HepG2 (cell line): Measurements from ENCODE around the gene TEKT2. TPM values are rescaled to one million over a fixed set of nuclear protein-coding genes. Genes with fewer than 3 reads are reported as not detected.

ENCODE experiments used
- NONO ChIP-seq, 2 experiments: fragments of 450-650 bp in 1 of 2; sonication (generic) in 1 of 2; formaldehyde crosslinking in 1 of 2; IDR thresholded peaks in 1 of 2; conservative IDR thresholded peaks in 1 of 2; 2 replicates each; pipeline versions ENCODE4 v1.6.1 to v1.8.0; 2017 to 2022; ENCODE audit warnings: mild to moderate bottlenecking in 1 of 2, missing genetic modification reagents in 1 of 2, moderate library complexity in 1 of 2
- RNF219 ChIP-seq: sonication (generic); formaldehyde crosslinking; IDR thresholded peaks from 2 replicates; pipeline ENCODE4 v1.5.0; 2020; ENCODE audit warnings: mild to moderate bottlenecking, missing genetic modification reagents
- SRSF9 ChIP-seq: fragments of 200-400 bp; formaldehyde crosslinking; IDR thresholded peaks from 2 replicates; pipeline ENCODE4 v1.6.1; 2018; ENCODE audit warnings: borderline replicate concordance, mild to moderate bottlenecking, low read depth, low read length; ENCODE audit not compliant: insufficient read depth, poor library complexity, severe bottlenecking
- TP53 ChIP-seq: sonication (generic); formaldehyde crosslinking; conservative IDR thresholded peaks from 2 replicates; pipeline ENCODE4 v1.4.0; 2020; ENCODE audit warnings: missing genetic modification reagents
- YY1 ChIP-seq: IDR thresholded peaks from 2 replicates; pipeline ENCODE4 v1.6.1; 2011; ENCODE audit warnings: low read length, low read depth, moderate library complexity, mild to moderate bottlenecking; ENCODE audit not compliant: insufficient read depth, insufficient replicate concordance
- ZBTB46 ChIP-seq: sonication (generic); formaldehyde crosslinking; IDR thresholded peaks from 2 replicates; pipeline ENCODE4 v1.4.0; 2020; ENCODE audit warnings: mild to moderate bottlenecking, missing genetic modification reagents, borderline replicate concordance
- ZNF205 ChIP-seq: IDR thresholded peaks from 2 replicates; pipeline ENCODE4 v1.6.1; 2018; ENCODE audit warnings: missing biosample characterization, missing genetic modification reagents
- ZNF383 ChIP-seq: sonication (generic); formaldehyde crosslinking; IDR thresholded peaks from 2 replicates; pipeline ENCODE4 v1.4.0; 2020; ENCODE audit warnings: missing genetic modification reagents, mild to moderate bottlenecking, borderline replicate concordance
- ZNF460 ChIP-seq: sonication (generic); formaldehyde crosslinking; IDR thresholded peaks from 2 replicates; pipeline ENCODE4 v1.5.1; 2020; ENCODE audit warnings: missing genetic modification reagents, mild to moderate bottlenecking, borderline replicate concordance
- ZNF710 ChIP-seq: sonication (generic); formaldehyde crosslinking; IDR thresholded peaks from 2 replicates; pipeline ENCODE4 v1.5.0; 2020; ENCODE audit warnings: mild to moderate bottlenecking, missing genetic modification reagents, borderline replicate concordance
- ZNF839 ChIP-seq: sonication (generic); formaldehyde crosslinking; IDR thresholded peaks from 2 replicates; pipeline ENCODE4 v1.4.0; 2020; ENCODE audit warnings: missing genetic modification reagents, mild to moderate bottlenecking, borderline replicate concordance
- polyA plus RNA-seq, 8 experiments: library from polyadenylated mRNA; depleted of rRNA in 3 of 8; stranded (reverse) in 7 of 8; unstranded in 1 of 8; fragments of >200 nt; fragmentation: Illumina TruSeq in 4 of 8; extraction: Trizol in 4 of 8; gene quantifications; 2 replicates each; pipeline versions ENCODE4 v1.2.1 to v1.2.3, GENCODE V29; 2011 to 2016; ENCODE audit warnings: low read depth in 4 of 8, missing spikeins in 1 of 8, mixed read lengths in 1 of 8; ENCODE audit not compliant: insufficient read depth in 1 of 8
- total RNA-seq, 5 experiments: library from RNA; depleted of rRNA; stranded (reverse); fragments of >200 nt; fragmentation: Illumina TruSeq; extraction: Trizol; gene quantifications; 2 replicates each; pipeline ENCODE4 v1.2.3, GENCODE V29; 2016; ENCODE audit warnings: low read depth in 1 of 5
- TF ChIP-seq, protein P1 (sequence below), 2 experiments: sonication (generic) in 1 of 2; formaldehyde crosslinking in 1 of 2; IDR thresholded peaks; 2 replicates each; pipeline versions ENCODE4 v1.4.0 to v1.6.1; 2016 to 2020; ENCODE audit warnings: borderline replicate concordance in 1 of 2, low read depth in 1 of 2, mild to moderate bottlenecking in 1 of 2, missing genetic modification reagents in 1 of 2
- TF ChIP-seq, protein P2 (sequence below): sonication (generic); formaldehyde crosslinking; conservative IDR thresholded peaks from 2 replicates; pipeline ENCODE4 v1.4.0; 2020; ENCODE audit warnings: missing genetic modification reagents

TEKT2 gene
- total and polyA plus RNA-seq, 2 of the 13 experiments (the other 11 are each of a cell fraction or from before 2014, with no cell fraction given) = 0.31 to 0.38 TPM

- peak; percentile 2; the same call in 1 of the 2 replicates for TF ChIP-seq ZNF383 (CRISPR knock-in tag)
- TF ChIP-seq SRSF9 = no peak
- TF ChIP-seq RNF219 = no peak
- TF ChIP-seq, protein P1, sequence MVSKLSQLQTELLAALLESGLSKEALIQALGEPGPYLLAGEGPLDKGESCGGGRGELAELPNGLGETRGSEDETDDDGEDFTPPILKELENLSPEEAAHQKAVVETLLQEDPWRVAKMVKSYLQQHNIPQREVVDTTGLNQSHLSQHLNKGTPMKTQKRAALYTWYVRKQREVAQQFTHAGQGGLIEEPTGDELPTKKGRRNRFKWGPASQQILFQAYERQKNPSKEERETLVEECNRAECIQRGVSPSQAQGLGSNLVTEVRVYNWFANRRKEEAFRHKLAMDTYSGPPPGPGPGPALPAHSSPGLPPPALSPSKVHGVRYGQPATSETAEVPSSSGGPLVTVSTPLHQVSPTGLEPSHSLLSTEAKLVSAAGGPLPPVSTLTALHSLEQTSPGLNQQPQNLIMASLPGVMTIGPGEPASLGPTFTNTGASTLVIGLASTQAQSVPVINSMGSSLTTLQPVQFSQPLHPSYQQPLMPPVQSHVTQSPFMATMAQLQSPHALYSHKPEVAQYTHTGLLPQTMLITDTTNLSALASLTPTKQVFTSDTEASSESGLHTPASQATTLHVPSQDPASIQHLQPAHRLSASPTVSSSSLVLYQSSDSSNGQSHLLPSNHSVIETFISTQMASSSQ (IDR thresholded peaks at IDR 0.05; ENCODE audit: low read depth) = no peak
- TF ChIP-seq, protein P1 (CRISPR knock-in tag; IDR thresholded peaks at IDR 0.05; ENCODE audit: borderline replicate concordance) = peak; percentile 40; the same call in 1 of the 2 replicates
- TF ChIP-seq, protein P2, sequence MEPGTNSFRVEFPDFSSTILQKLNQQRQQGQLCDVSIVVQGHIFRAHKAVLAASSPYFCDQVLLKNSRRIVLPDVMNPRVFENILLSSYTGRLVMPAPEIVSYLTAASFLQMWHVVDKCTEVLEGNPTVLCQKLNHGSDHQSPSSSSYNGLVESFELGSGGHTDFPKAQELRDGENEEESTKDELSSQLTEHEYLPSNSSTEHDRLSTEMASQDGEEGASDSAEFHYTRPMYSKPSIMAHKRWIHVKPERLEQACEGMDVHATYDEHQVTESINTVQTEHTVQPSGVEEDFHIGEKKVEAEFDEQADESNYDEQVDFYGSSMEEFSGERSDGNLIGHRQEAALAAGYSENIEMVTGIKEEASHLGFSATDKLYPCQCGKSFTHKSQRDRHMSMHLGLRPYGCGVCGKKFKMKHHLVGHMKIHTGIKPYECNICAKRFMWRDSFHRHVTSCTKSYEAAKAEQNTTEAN (CRISPR knock-in tag) = peak; percentile 61; the same call in 1 of the 2 replicates
- TF ChIP-seq ZNF710 (CRISPR knock-in tag) = no peak
- TF ChIP-seq ZNF839 (CRISPR knock-in tag) = peak; percentile 74; the same call in 1 of the 2 replicates
- no peak for TF ChIP-seq NONO (IDR thresholded peaks at IDR 0.05)
- TF ChIP-seq NONO (CRISPR knock-in tag; conservative IDR thresholded peaks at IDR 0.05) = peak; percentile 94
- 0 out of 2 replicates have a peak, but pooled peaks have one; percentile 7 for TF ChIP-seq ZBTB46 (CRISPR knock-in tag)
- peak; percentile 66; the same call in 1 of the 2 replicates for TF ChIP-seq ZNF460 (CRISPR knock-in tag)
- TF ChIP-seq ZNF205 = peak; percentile 97
- TF ChIP-seq YY1 = peak; percentile 95
- TF ChIP-seq TP53 (CRISPR knock-in tag) = no peak
Measured at GRCh38 chr1:36088577-36089392, 4.9 kb downstream of the TEKT2 start, which contains the start of gene ADPRS (continued).
